Nephron (organoid): ENCODE measurements around the gene CNDP1.
A peak's percentile ranks its signal among the peaks of the same experiment; 100 is the strongest.

ENCODE experiments used
- H3K27ac Mint-ChIP-seq, 3 experiments: 2 replicates each; pipeline ENCODE4 v1.8.0; 2020; ENCODE audit warnings: mixed read lengths in 3 of 3, mild to moderate bottlenecking in 2 of 3, moderate library complexity in 1 of 3
- H3K27me3 Mint-ChIP-seq: 2 replicates; pipeline ENCODE4 v1.8.0; 2021; ENCODE audit warnings: low read depth, mild to moderate bottlenecking, moderate library complexity, mixed read lengths
- H3K36me3 Mint-ChIP-seq: 2 replicates; pipeline ENCODE4 v1.8.0; 2020; ENCODE audit warnings: low read depth, mixed read lengths
- H3K4me1 Mint-ChIP-seq: 2 replicates; pipeline ENCODE4 v1.8.0; 2020; ENCODE audit warnings: mixed read lengths
- H3K4me3 Mint-ChIP-seq, 3 experiments: 2 replicates each; pipeline ENCODE4 v1.8.0; 2020; ENCODE audit warnings: mild to moderate bottlenecking in 3 of 3, mixed read lengths in 3 of 3, moderate library complexity in 2 of 3
- H3K9me3 Mint-ChIP-seq: 2 replicates; pipeline ENCODE4 v1.8.0; 2020; ENCODE audit warnings: mixed read lengths
- CTCF ChIP-seq, 3 experiments: fragments of 200-600 bp; sonication (generic); IDR thresholded peaks; one replicate each; pipeline ENCODE4 v1.5.0; 2021; ENCODE audit warnings: antibody characterized with exemption in 3 of 3; ENCODE audit not compliant: unreplicated experiment in 3 of 3

CNDP1 gene

GRCh38 chr18:74492259-74492658 lies 42.0 kb upstream of the CNDP1 start:
- TF ChIP-seq CTCF (IDR thresholded peaks at IDR 0.05; ENCODE audit: unreplicated experiment in 3 of 3) = no peak
- Mint-ChIP-seq H3K9me3 (peaks cover 2% of the 10 kb centered on the region), H3K4me1 (peaks cover 25% of the 10 kb centered on the region), H3K36me3 (no peaks in the 10 kb centered on the region), H3K27me3 (peaks cover 7% of the 10 kb centered on the region), H3K27ac (no peak overlapping the region), H3K4me3 (no peak overlapping the region)

GRCh38 chr18:74493689-74494088 lies 40.6 kb upstream of the CNDP1 start:
- Mint-ChIP-seq H3K9me3 (peaks cover 2% of the 10 kb centered on the region), H3K27me3 (no peaks in the 10 kb centered on the region), H3K4me3 (peak overlapping the region; percentile 22 to 70 (median 64)), H3K36me3 (no peaks in the 10 kb centered on the region), H3K27ac (no peak overlapping the region), H3K4me1 (peaks cover 27% of the 10 kb centered on the region)
- peak; percentile 66 to 69 (median 66) for TF ChIP-seq CTCF (IDR thresholded peaks at IDR 0.05; ENCODE audit: unreplicated experiment in 3 of 3)

GRCh38 chr18:74494514-74494913 lies 39.8 kb upstream of the CNDP1 start:
- H3K9me3 Mint-ChIP-seq = peaks cover 2% of the 10 kb centered on the region

GRCh38 chr18:74495581-74496507 lies 38.5 kb upstream of the CNDP1 start, which contains the start of gene CNDP2:
Gene CNDP2, plus strand, starts transcription at chr18:74496363. Its CDS starts 3,611 bp downstream, at chr18:74499974.
- TF ChIP-seq CTCF (IDR thresholded peaks at IDR 0.05; ENCODE audit: unreplicated experiment in 3 of 3) = no peak
- H3K36me3 Mint-ChIP-seq = peaks cover 14% of the 10 kb centered on the region
- H3K9me3 Mint-ChIP-seq = peaks cover 2% of the 10 kb centered on the region
- no peaks in the 10 kb centered on the region for H3K27me3 Mint-ChIP-seq
- H3K27ac Mint-ChIP-seq = peak within 1 kb of the TSS; percentile 70 to 93 (median 88)
- peak within 1 kb of the TSS; percentile 90 to 95 (median 91) for H3K4me3 Mint-ChIP-seq
- H3K4me1 Mint-ChIP-seq = peaks cover 29% of the 10 kb centered on the region

More at GRCh38 chr18:74494514-74494913, 39.8 kb upstream of the CNDP1 start:
- TF ChIP-seq CTCF (IDR thresholded peaks at IDR 0.05; ENCODE audit: unreplicated experiment in 3 of 3) = no peak
- H3K36me3 Mint-ChIP-seq = peaks cover 5% of the 10 kb centered on the region
- no peaks in the 10 kb centered on the region for H3K27me3 Mint-ChIP-seq
- H3K4me1 Mint-ChIP-seq = peaks cover 25% of the 10 kb centered on the region
- H3K27ac Mint-ChIP-seq = no peak overlapping the region
- peak overlapping the region; percentile 65 to 90 (median 77) for H3K4me3 Mint-ChIP-seq

GRCh38 chr18:74496508-74497323 lies 37.6 kb upstream of the CNDP1 start:
- peak overlapping the region; percentile 90 to 95 (median 91) for H3K4me3 Mint-ChIP-seq
- peak overlapping the region; percentile 70 to 93 (median 88) for H3K27ac Mint-ChIP-seq
- H3K27me3 Mint-ChIP-seq = no peaks in the 10 kb centered on the region
- peak in 2 of 3 experiments; percentile 17 to 21 for TF ChIP-seq CTCF (IDR thresholded peaks at IDR 0.05; ENCODE audit: unreplicated experiment in 3 of 3)
- H3K36me3 Mint-ChIP-seq = peaks cover 21% of the 10 kb centered on the region
- peaks cover 2% of the 10 kb centered on the region for H3K9me3 Mint-ChIP-seq
- H3K4me1 Mint-ChIP-seq = peaks cover 29% of the 10 kb centered on the region
